H9 (cell line): ENCODE results near the gene KRT35. TPM values are rescaled to one million over a fixed set of nuclear protein-coding genes. Genes with fewer than 3 reads are reported as not detected.

Experiments used
- DNase-seq: peaks from one replicate; pipeline ENCODE4 v3.0.0-alpha.2; 2017
- H2AFZ ChIP-seq: one replicate; pipeline ENCODE4 v1.6.1; 2013; ENCODE audit warnings: mild to moderate bottlenecking, low read length, control low read depth, moderate library complexity
- H2AK5ac ChIP-seq: 2 replicates; pipeline ENCODE4 v1.6.1; 2013; ENCODE audit warnings: low read length, control low read depth, mixed read lengths; ENCODE audit not compliant: insufficient read length
- H2BK120ac ChIP-seq: one replicate; pipeline ENCODE4 v1.6.1; 2013; ENCODE audit warnings: low read depth, mild to moderate bottlenecking, low read length, control low read depth, inconsistent platforms; ENCODE audit not compliant: poor library complexity, severe bottlenecking
- H2BK12ac ChIP-seq: 2 replicates; pipeline ENCODE4 v1.6.1; 2013; ENCODE audit warnings: low read length, control low read depth, mixed read lengths, low read depth; ENCODE audit not compliant: insufficient read length
- H2BK15ac ChIP-seq: 2 replicates; pipeline ENCODE4 v1.6.1; 2013; ENCODE audit warnings: low read depth, low read length, control low read depth
- H2BK20ac ChIP-seq: one replicate; pipeline ENCODE4 v1.6.1; 2013; ENCODE audit warnings: low read depth, mild to moderate bottlenecking, low read length, control low read depth, inconsistent platforms; ENCODE audit not compliant: poor library complexity, severe bottlenecking
- H2BK5ac ChIP-seq: 2 replicates; pipeline ENCODE4 v1.6.1; 2013; ENCODE audit warnings: low read length, control low read depth, mixed read lengths; ENCODE audit not compliant: insufficient read length
- H3K14ac ChIP-seq: 2 replicates; pipeline ENCODE4 v1.6.1; 2013; ENCODE audit warnings: low read length, control low read depth; ENCODE audit not compliant: insufficient read depth
- H3K18ac ChIP-seq: 2 replicates; pipeline ENCODE4 v1.6.1; 2013; ENCODE audit warnings: low read depth, mild to moderate bottlenecking, mixed read lengths, low read length, control low read depth; ENCODE audit not compliant: insufficient read length
- H3K23ac ChIP-seq: 2 replicates; pipeline ENCODE4 v1.6.1; 2013; ENCODE audit warnings: low read length, control low read depth, mixed read lengths, low read depth; ENCODE audit not compliant: insufficient read length
- H3K23me2 ChIP-seq: 2 replicates; pipeline ENCODE4 v1.6.1; 2013; ENCODE audit warnings: low read depth, mild to moderate bottlenecking, mixed read lengths, low read length, control low read depth; ENCODE audit not compliant: insufficient read length, poor library complexity, severe bottlenecking
- H3K27ac ChIP-seq: 2 replicates; pipeline ENCODE4 v1.5.1; 2013; ENCODE audit warnings: low read length, control low read depth, mixed read lengths, low read depth; ENCODE audit not compliant: insufficient read length
- H3K27me3 ChIP-seq: 2 replicates; pipeline ENCODE4 v1.6.1; 2013; ENCODE audit warnings: low read length, control low read depth, inconsistent platforms; ENCODE audit not compliant: insufficient read depth
- H3K4ac ChIP-seq: 2 replicates; pipeline ENCODE4 v1.6.1; 2013; ENCODE audit warnings: low read depth, mild to moderate bottlenecking, control low read depth, inconsistent platforms, low read length, moderate library complexity
- H3K4me1 ChIP-seq: 2 replicates; pipeline ENCODE4 v1.6.1; 2013; ENCODE audit warnings: low read length, control low read depth, inconsistent platforms; ENCODE audit not compliant: insufficient read depth
- H3K4me2 ChIP-seq: 2 replicates; pipeline ENCODE4 v1.6.1; 2013; ENCODE audit warnings: low read length, control low read depth, mixed read lengths; ENCODE audit not compliant: insufficient read length, insufficient read depth
- H3K56ac ChIP-seq: 2 replicates; pipeline ENCODE4 v1.6.1; 2013; ENCODE audit warnings: low read depth, mild to moderate bottlenecking, mixed read lengths, low read length, control low read depth; ENCODE audit not compliant: insufficient read length
- H3K79me1 ChIP-seq: 2 replicates; pipeline ENCODE4 v1.6.1; 2013; ENCODE audit warnings: low read depth, mild to moderate bottlenecking, moderate library complexity, low read length, control low read depth, inconsistent platforms; ENCODE audit not compliant: insufficient read depth, poor library complexity, severe bottlenecking
- H3K79me2 ChIP-seq: 2 replicates; pipeline ENCODE4 v1.6.1; 2013; ENCODE audit warnings: low read length, control low read depth, inconsistent platforms; ENCODE audit not compliant: insufficient read depth
- H3K9ac ChIP-seq: 2 replicates; pipeline ENCODE4 v1.6.1; 2013; ENCODE audit warnings: low read length, control low read depth, mixed read lengths; ENCODE audit not compliant: insufficient read length; ENCODE audit errors: extremely low read depth
- H3K9me3 ChIP-seq: one replicate; pipeline ENCODE4 v1.6.1; 2013; ENCODE audit warnings: low read depth, low read length, inconsistent platforms; ENCODE audit not compliant: control insufficient read depth
- H3T11ph ChIP-seq: one replicate; pipeline ENCODE4 v1.6.1; 2013; ENCODE audit warnings: mild to moderate bottlenecking, low read length, control low read depth, inconsistent platforms
- H4K20me1 ChIP-seq: one replicate; pipeline ENCODE4 v1.6.1; 2013; ENCODE audit not compliant: control insufficient read depth, insufficient read length, insufficient read depth
- H4K5ac ChIP-seq: 2 replicates; pipeline ENCODE4 v1.6.1; 2013; ENCODE audit warnings: low read depth, mild to moderate bottlenecking, mixed read lengths, low read length, control low read depth; ENCODE audit not compliant: insufficient read length
- H4K8ac ChIP-seq: replicated peaks from 2 replicates; pipeline ENCODE4 v1.6.1; 2013; ENCODE audit warnings: low read length, control low read depth, mixed read lengths, low read depth; ENCODE audit not compliant: insufficient read length
- H4K91ac ChIP-seq: 2 replicates; pipeline ENCODE4 v1.6.1; 2013; ENCODE audit warnings: low read depth, mild to moderate bottlenecking, moderate library complexity, mixed read lengths, low read length, control low read depth; ENCODE audit not compliant: insufficient read length
- H3K27ac Mint-ChIP-seq, 3 experiments: 2 replicates in 2 of 3; 3 replicates in 1 of 3; pipeline ENCODE4 v1.8.0; 2020 to 2021; ENCODE audit warnings: mixed read lengths in 3 of 3, mild to moderate bottlenecking in 1 of 3, moderate library complexity in 1 of 3
- H3K27me3 Mint-ChIP-seq: 2 replicates; pipeline ENCODE4 v1.8.0; 2021; ENCODE audit warnings: low read depth, mild to moderate bottlenecking, moderate library complexity, mixed read lengths
- H3K36me3 Mint-ChIP-seq, 3 experiments: 2 replicates in 2 of 3; 3 replicates in 1 of 3; pipeline ENCODE4 v1.8.0; 2020 to 2021; ENCODE audit warnings: low read depth in 3 of 3, mixed read lengths in 3 of 3; ENCODE audit not compliant: insufficient read depth in 1 of 3
- H3K4me1 Mint-ChIP-seq, 2 experiments: 2 replicates each; pipeline ENCODE4 v1.8.0; 2020; ENCODE audit warnings: mixed read lengths in 2 of 2
- H3K4me3 Mint-ChIP-seq, 2 experiments: 2 replicates in 1 of 2; 3 replicates in 1 of 2; pipeline ENCODE4 v1.8.0; 2020 to 2021; ENCODE audit warnings: mild to moderate bottlenecking in 2 of 2, mixed read lengths in 2 of 2, moderate library complexity in 1 of 2
- H3K9me3 Mint-ChIP-seq, 2 experiments: 2 replicates in 1 of 2; 3 replicates in 1 of 2; pipeline ENCODE4 v1.8.0; 2020; ENCODE audit warnings: mild to moderate bottlenecking in 2 of 2, mixed read lengths in 2 of 2, moderate library complexity in 1 of 2
- CTCF ChIP-seq: fragments of 200-600 bp; sonication (generic); conservative IDR thresholded peaks from 3 replicates; pipeline ENCODE4 v1.8.0; 2021; ENCODE audit warnings: antibody characterized with exemption, mild to moderate bottlenecking
- WGBS: extraction: QIAGEN DNeasy Blood & Tissue Kit; methylation state at CpG from one replicate; pipeline ENCODE4 v1.1.7; 2013; ENCODE audit warnings: missing lambda C conversion rate, low lambda C conversion rate, mixed read lengths; ENCODE audit not compliant: insufficient read length; ENCODE audit errors: extremely low coverage; 5-methylcytosine and 5-hydroxymethylcytosine counted together
- total RNA-seq: library from RNA; stranded (reverse); gene quantifications from 2 replicates; pipeline ENCODE4 v1.2.1, GENCODE V29; 2021

KRT35 gene
- total RNA-seq, 1 experiment from 2014 or later, result not detected

GRCh38 chr17:41528959-41529353 lies 48.0 kb upstream of the KRT35 start:
- no peak overlapping the region for H2BK20ac ChIP-seq
- H2BK15ac ChIP-seq, result no peak overlapping the region
- H2BK5ac ChIP-seq, result no peak overlapping the region
- no peak overlapping the region for H2AFZ ChIP-seq
- no peak overlapping the region for H3K23ac ChIP-seq
- no peaks in the 10 kb centered on the region for H3K9me3 Mint-ChIP-seq
- no peaks in the 10 kb centered on the region for H4K20me1 ChIP-seq
- WGBS, result no CpG with 5 or more reads among the region's 10 CpGs
- TF ChIP-seq CTCF, result no peak
- H2AK5ac ChIP-seq, result no peak overlapping the region
- no peak overlapping the region for H3K56ac ChIP-seq
- DNase-seq, result no peak
- H3T11ph ChIP-seq, result no peak overlapping the region
- H4K8ac ChIP-seq, result no peak overlapping the region
- H3K23me2 ChIP-seq, result peaks cover 13% of the 10 kb centered on the region
- no peak overlapping the region for H3K4ac ChIP-seq
- no peaks in the 10 kb centered on the region for H3K79me1 ChIP-seq
- H3K27ac ChIP-seq, result no peak overlapping the region
- no peak overlapping the region for H4K91ac ChIP-seq
- peaks cover 20% of the 10 kb centered on the region for H3K27me3 Mint-ChIP-seq
- peak overlapping the region; percentile 36 for H3K18ac ChIP-seq
- peaks cover 4% of the 10 kb centered on the region; the same call in 1 of the 2 replicates for H3K79me2 ChIP-seq
- H2BK12ac ChIP-seq, result no peak overlapping the region
- peaks cover 30 to 33% of the 10 kb centered on the region in 2 experiments for H3K4me1 Mint-ChIP-seq
- no peaks in the 10 kb centered on the region for H3K4me1 ChIP-seq
- no peak overlapping the region for H2BK120ac ChIP-seq
- peak overlapping the region; percentile 88 to 94 for H3K4me3 Mint-ChIP-seq
- no peaks in the 10 kb centered on the region for H3K9me3 ChIP-seq
- peak overlapping the region; percentile 19 to 96 (median 25); a peak in 3 of 7 replicates for H3K27ac Mint-ChIP-seq
- no peak overlapping the region for H4K5ac ChIP-seq
- peaks cover 19 to 29% (median 26%) of the 10 kb centered on the region in 3 experiments; a peak in 6 of 7 replicates for H3K36me3 Mint-ChIP-seq
- H3K4me2 ChIP-seq, result no peak overlapping the region
- H3K14ac ChIP-seq, result 0 out of 2 replicates have a peak overlapping the region, but pooled peaks have one; percentile 50
- no peaks in the 10 kb centered on the region for H3K27me3 ChIP-seq
- H3K9ac ChIP-seq, result no peak overlapping the region
